K562 (cell line): ENCODE measurements around the gene CYSRT1. TPM values are rescaled to one million over a fixed set of nuclear protein-coding genes. Genes with fewer than 3 reads are reported as not detected.

Experiments used
- ARID3A ChIP-seq: IDR thresholded peaks from 2 replicates; pipeline ENCODE4 v1.6.1; 2012; ENCODE audit warnings: low read depth, low read length, improper control_type of control experiment, borderline replicate concordance
- EHMT2 ChIP-seq: fragments of 450-650 bp; IDR thresholded peaks from 2 replicates; pipeline ENCODE4 v1.6.1; 2018; ENCODE audit warnings: antibody characterized with exemption
- HOXB6 ChIP-seq: fragments of 250-450 bp; sonication (Bioruptor Pico); IDR thresholded peaks from 2 replicates; pipeline ENCODE4 v1.5.1; 2022; ENCODE audit warnings: mild to moderate bottlenecking, borderline replicate concordance
- MAFF ChIP-seq: IDR thresholded peaks from 2 replicates; pipeline ENCODE4 v1.6.1; 2012; ENCODE audit warnings: low read length, improper control_type of control experiment
- MLX ChIP-seq, 2 experiments: fragments of 450-650 bp in 1 of 2; sonication (generic) in 1 of 2; formaldehyde crosslinking; conservative IDR thresholded peaks; 2 replicates each; pipeline versions ENCODE4 v1.4.0 to v1.8.1; 2020 to 2022; ENCODE audit warnings: mild to moderate bottlenecking in 1 of 2, missing genetic modification reagents in 1 of 2
- NR3C1 ChIP-seq: sonication (generic); formaldehyde crosslinking; IDR thresholded peaks from 2 replicates; pipeline ENCODE4 v1.8.1; 2022; ENCODE audit warnings: missing genetic modification reagents
- NUFIP1 ChIP-seq: fragments of 450-650 bp; IDR thresholded peaks from 2 replicates; pipeline ENCODE4 v1.6.1; 2018; ENCODE audit not compliant: partially characterized antibody
- PHF21A ChIP-seq: fragments of 450-650 bp; IDR thresholded peaks from 2 replicates; pipeline ENCODE4 v1.6.1; 2017; ENCODE audit warnings: low read depth, borderline replicate concordance
- PRPF4 ChIP-seq: fragments of 200-400 bp; formaldehyde crosslinking; IDR thresholded peaks from one replicate; pipeline ENCODE4 v1.6.1; 2017; ENCODE audit warnings: low read length, low read depth, mild to moderate bottlenecking; ENCODE audit not compliant: insufficient read depth, poor library complexity, severe bottlenecking
- STAG1 ChIP-seq: sonication (generic); formaldehyde crosslinking; IDR thresholded peaks from 2 replicates; pipeline ENCODE4 v1.5.0; 2020; ENCODE audit warnings: missing genetic modification reagents, borderline replicate concordance
- TEAD2 ChIP-seq: fragments of 450-650 bp; IDR thresholded peaks from 2 replicates; pipeline ENCODE4 v1.6.1; 2016; ENCODE audit warnings: missing genetic modification characterization, control low read depth, missing compliant biosample characterization
- TGIF2 ChIP-seq: sonication (generic); formaldehyde crosslinking; IDR thresholded peaks from 2 replicates; pipeline ENCODE4 v1.8.1; 2022; ENCODE audit warnings: mild to moderate bottlenecking, missing genetic modification reagents, moderate library complexity
- ZBTB33 ChIP-seq: sonication (generic); formaldehyde crosslinking; IDR thresholded peaks from 2 replicates; pipeline ENCODE4 v1.8.1; 2023; ENCODE audit warnings: mild to moderate bottlenecking, missing genetic modification reagents
- ZNF184 ChIP-seq: sonication (generic); formaldehyde crosslinking; IDR thresholded peaks from 2 replicates; pipeline ENCODE4 v1.5.0; 2020; ENCODE audit warnings: missing genetic modification reagents
- ZNF609 ChIP-seq: sonication (generic); formaldehyde crosslinking; IDR thresholded peaks from 2 replicates; pipeline ENCODE4 v1.8.1; 2023; ENCODE audit warnings: missing genetic modification reagents, mild to moderate bottlenecking, borderline replicate concordance
- polyA plus RNA-seq, 8 experiments: library from polyadenylated mRNA; depleted of rRNA in 4 of 8; stranded (reverse) in 5 of 8; unstranded in 3 of 8; fragments of >200 nt; fragmentation: Nextera tagmentation in 2 of 8; fragmentation: Illumina TruSeq in 1 of 8; extraction: Ambion mirVana in 2 of 8; extraction: Trizol in 1 of 8; gene quantifications; 2 replicates each; pipeline versions ENCODE4 v1.2.1 to v1.2.3, GENCODE V29; 2011 to 2014; ENCODE audit warnings: inconsistent platforms in 1 of 8, missing spikeins in 1 of 8
- total RNA-seq, 7 experiments: library from RNA; depleted of rRNA in 6 of 7; stranded (reverse); fragments of >200 nt in 6 of 7; fragmentation: Illumina TruSeq in 2 of 7; extraction: Trizol in 2 of 7; gene quantifications; 2 replicates each; pipeline versions ENCODE4 v1.2.1 to v1.2.3, GENCODE V29; 2011 to 2021; ENCODE audit warnings: low replicate concordance in 1 of 7
- TF ChIP-seq, protein P1 (sequence below), 2 experiments: IDR thresholded peaks; 2 replicates each; pipeline ENCODE4 v1.6.1; 2011; ENCODE audit warnings: borderline replicate concordance in 1 of 2, control low read depth in 1 of 2, low read depth in 1 of 2, low read length in 1 of 2, mild to moderate bottlenecking in 1 of 2, mixed read lengths in 1 of 2, moderate library complexity in 1 of 2; ENCODE audit not compliant: insufficient read depth in 1 of 2, insufficient read length in 1 of 2, poor library complexity in 1 of 2, severe bottlenecking in 1 of 2; ENCODE audit errors: extremely low read depth in 1 of 2

The CYSRT1 gene
- total and polyA plus RNA-seq, 9 of the 15 experiments (the other 6 are each of a cell fraction or from before 2014, with no cell fraction given) = 0.04 to 1.4 (median 0.42) TPM; not detected in 3

DNA sequence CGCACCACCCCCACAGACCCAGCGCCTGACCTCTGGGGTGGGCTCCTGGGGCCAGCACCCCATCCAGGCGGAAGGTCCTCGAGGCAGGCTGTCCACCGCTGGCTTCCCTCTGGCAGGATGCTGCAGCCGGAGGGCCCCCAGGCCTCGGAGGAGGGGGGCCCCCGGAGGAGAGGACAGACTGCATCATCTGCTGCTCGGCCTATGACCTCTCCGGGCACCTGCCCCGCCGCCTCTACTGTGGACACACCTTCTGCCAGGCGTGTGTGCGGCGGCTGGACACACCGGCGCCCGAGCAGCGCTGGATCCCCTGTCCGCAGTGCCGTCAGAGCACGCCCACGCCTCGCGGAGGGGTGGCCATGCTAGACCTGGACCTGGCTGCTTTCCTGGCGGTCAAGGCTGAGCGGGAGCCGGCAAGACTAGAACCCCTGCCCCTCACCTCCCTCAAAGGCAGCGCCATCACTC, 3.6 kb downstream of the CYSRT1 start (continued):
- no peak for TF ChIP-seq NR3C1 (CRISPR knock-in tag)
- no peak for TF ChIP-seq PRPF4
- peak; percentile 76 for TF ChIP-seq ZBTB33 (CRISPR knock-in tag)
- no peak for TF ChIP-seq TGIF2 (CRISPR knock-in tag)
- 0 out of 2 replicates have a peak, but pooled peaks have one; percentile 8 for TF ChIP-seq STAG1 (CRISPR knock-in tag)
- TF ChIP-seq ARID3A = no peak
- TF ChIP-seq EHMT2 = no peak
- TF ChIP-seq HOXB6 = no peak
- no peak for TF ChIP-seq PHF21A
- TF ChIP-seq NUFIP1 = no peak
- TF ChIP-seq MLX (CRISPR knock-in tag; conservative IDR thresholded peaks at IDR 0.05) = no peak
- no peak for TF ChIP-seq MAFF
- no peak for TF ChIP-seq ZNF184 (CRISPR knock-in tag)
- TF ChIP-seq, protein P1, sequence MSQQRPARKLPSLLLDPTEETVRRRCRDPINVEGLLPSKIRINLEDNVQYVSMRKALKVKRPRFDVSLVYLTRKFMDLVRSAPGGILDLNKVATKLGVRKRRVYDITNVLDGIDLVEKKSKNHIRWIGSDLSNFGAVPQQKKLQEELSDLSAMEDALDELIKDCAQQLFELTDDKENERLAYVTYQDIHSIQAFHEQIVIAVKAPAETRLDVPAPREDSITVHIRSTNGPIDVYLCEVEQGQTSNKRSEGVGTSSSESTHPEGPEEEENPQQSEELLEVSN (IDR thresholded peaks at IDR 0.05; ENCODE audit: borderline replicate concordance in 1 of 2, extremely low read depth in 1 of 2, insufficient read depth in 1 of 2, insufficient read length in 1 of 2, low read depth in 1 of 2, low read length in 1 of 2, poor library complexity in 1 of 2, severe bottlenecking in 1 of 2) = no peak
- TF ChIP-seq TEAD2 = no peak
- TF ChIP-seq ZNF609 (CRISPR knock-in tag) = no peak
